Amniotic stem cell (primary cell): ENCODE results near the gene PCDHA2.
"Not testable (repeated sequence)": the region's sequence is repeated elsewhere in the genome, so short reads cannot be mapped to it uniquely, and the experiment has no call there.

ENCODE experiments used
- DNase-seq: peaks from one replicate; lab custom pipeline; 2025; lab: John Stamatoyannopoulos, UW

Gene PCDHA2

GRCh38 chr5:140794595-140795258, at the start of gene PCDHA2:
TSS of gene PCDHA2 (plus strand) at chr5:140794852.
- DNase-seq = no peak

- no peak for DNase-seq
Measured at GRCh38 chr5:140753561-140753960, 41.1 kb upstream of the PCDHA2 start.

- no peak for DNase-seq
Measured at GRCh38 chr5:140764177-140764973, 30.3 kb upstream of the PCDHA2 start.

GRCh38 chr5:140767444-140767843, 27.2 kb upstream of the PCDHA2 start:
- DNase-seq = no peak

- no peak for DNase-seq
Measured at GRCh38 chr5:140780512-140780911, 14.1 kb upstream of the PCDHA2 start.

- DNase-seq = no peak
Measured at GRCh38 chr5:140785905-140786686, 8.6 kb upstream of the PCDHA2 start, which contains the start of gene PCDHA1. TSS of gene PCDHA1 (plus strand) at chr5:140786140.

GRCh38 chr5:140787422-140787821, 7.2 kb upstream of the PCDHA2 start:
- not testable (repeated sequence) for DNase-seq

GRCh38 chr5:140787849-140788504, 6.7 kb upstream of the PCDHA2 start:
- not testable (repeated sequence) for DNase-seq

- DNase-seq = no peak
Measured at GRCh38 chr5:140791089-140791488, 3.6 kb upstream of the PCDHA2 start.

GRCh38 chr5:140795259-140795641, 598 bp downstream of the PCDHA2 start:
- DNase-seq = no peak

GRCh38 chr5:140796072-140796717, 1.5 kb downstream of the PCDHA2 start:
- not testable (repeated sequence) for DNase-seq

GRCh38 chr5:140796718-140797095, 2.1 kb downstream of the PCDHA2 start:
- DNase-seq = no peak

- no peak for DNase-seq
Measured at GRCh38 chr5:140800816-140801493, 6.3 kb downstream of the PCDHA2 start, which contains the start of gene PCDHA3. TSS of gene PCDHA3 (plus strand) at chr5:140801057.

- no peak for DNase-seq
Measured at GRCh38 chr5:140801494-140801841, 6.8 kb downstream of the PCDHA2 start.

- DNase-seq = not testable (repeated sequence)
Measured at GRCh38 chr5:140802381-140802780, 7.7 kb downstream of the PCDHA2 start.

- DNase-seq = no peak
Measured at GRCh38 chr5:140802781-140803271, 8.2 kb downstream of the PCDHA2 start.

- no peak for DNase-seq
Measured at GRCh38 chr5:140806834-140807775, 12.5 kb downstream of the PCDHA2 start, which contains the start of gene PCDHA4. TSS of gene PCDHA4 (plus strand) at chr5:140807068.

- not testable (repeated sequence) for DNase-seq
Measured at GRCh38 chr5:140808241-140808888, 13.7 kb downstream of the PCDHA2 start.

- no peak for DNase-seq
Measured at GRCh38 chr5:140808889-140809291, 14.2 kb downstream of the PCDHA2 start.
